ENCODE results near the gene KSR2. TPM values are rescaled to one million over a fixed set of nuclear protein-coding genes. Genes with fewer than 3 reads are reported as not detected.

KSR2 gene
- total RNA-seq, 2 experiments from 2014 or later, result 0.03 to 0.15 TPM

GRCh38 chr12:117707861-117708260 lies 260.9 kb downstream of the KSR2 start:
- no peak for DNase-seq (ENCODE audit: low spot score)
- Histone ChIP-seq H3K9me2 (ENCODE audit: insufficient read depth, low read length) (no peaks in the 10 kb centered on the region), H3K4me1 (ENCODE audit: insufficient read depth, low read length, poor library complexity, severe bottlenecking) (no peaks in the 10 kb centered on the region), H3K27ac (ENCODE audit: low read depth, low read length, poor library complexity, severe bottlenecking) (no peak overlapping the region), H3K4me2 (ENCODE audit: low read length) (no peak overlapping the region), H3K9me3 (ENCODE audit: low read length) (no peaks in the 10 kb centered on the region), H3K36me3 (ENCODE audit: insufficient read depth, low read length) (no peaks in the 10 kb centered on the region), H3K79me2 (ENCODE audit: insufficient read depth, low read depth, low read length) (no peaks in the 10 kb centered on the region), H4K20me1 (ENCODE audit: insufficient read depth, low read length) (no peaks in the 10 kb centered on the region), H2AFZ (ENCODE audit: low read length) (no peak overlapping the region), H3K4me3 (ENCODE audit: low read depth, low read length, poor library complexity, severe bottlenecking) (no peak overlapping the region)
- intact Hi-C loops (cut with micrococcal nuclease; ENCODE audit: unreplicated experiment), result no loop called here
- POLR2A ChIA-PET, result no interaction called here
- CTCF ChIA-PET (ENCODE audit: unreplicated experiment), result no interaction called here
- TF ChIP-seq EZH2phosphoT487 (IDR thresholded peaks at IDR 0.05; ENCODE audit: borderline replicate concordance, low read depth, low read length), result no peak
- TF ChIP-seq, protein P1, sequence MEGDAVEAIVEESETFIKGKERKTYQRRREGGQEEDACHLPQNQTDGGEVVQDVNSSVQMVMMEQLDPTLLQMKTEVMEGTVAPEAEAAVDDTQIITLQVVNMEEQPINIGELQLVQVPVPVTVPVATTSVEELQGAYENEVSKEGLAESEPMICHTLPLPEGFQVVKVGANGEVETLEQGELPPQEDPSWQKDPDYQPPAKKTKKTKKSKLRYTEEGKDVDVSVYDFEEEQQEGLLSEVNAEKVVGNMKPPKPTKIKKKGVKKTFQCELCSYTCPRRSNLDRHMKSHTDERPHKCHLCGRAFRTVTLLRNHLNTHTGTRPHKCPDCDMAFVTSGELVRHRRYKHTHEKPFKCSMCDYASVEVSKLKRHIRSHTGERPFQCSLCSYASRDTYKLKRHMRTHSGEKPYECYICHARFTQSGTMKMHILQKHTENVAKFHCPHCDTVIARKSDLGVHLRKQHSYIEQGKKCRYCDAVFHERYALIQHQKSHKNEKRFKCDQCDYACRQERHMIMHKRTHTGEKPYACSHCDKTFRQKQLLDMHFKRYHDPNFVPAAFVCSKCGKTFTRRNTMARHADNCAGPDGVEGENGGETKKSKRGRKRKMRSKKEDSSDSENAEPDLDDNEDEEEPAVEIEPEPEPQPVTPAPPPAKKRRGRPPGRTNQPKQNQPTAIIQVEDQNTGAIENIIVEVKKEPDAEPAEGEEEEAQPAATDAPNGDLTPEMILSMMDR (conservative IDR thresholded peaks at IDR 0.05; ENCODE audit: low read length), result no peak
- BruUV-seq (replicated peaks), result no TSS peak

- no peak overlapping the region for H3K4me3 ChIP-seq (ENCODE audit: low read depth, low read length, poor library complexity, severe bottlenecking)
- no peaks in the 10 kb centered on the region for H3K9me3 ChIP-seq (ENCODE audit: low read length)
- no peak overlapping the region for H3K27ac ChIP-seq (ENCODE audit: low read depth, low read length, poor library complexity, severe bottlenecking)
- H3K9me2 ChIP-seq (ENCODE audit: insufficient read depth, low read length), result no peaks in the 10 kb centered on the region
- no peaks in the 10 kb centered on the region for H3K36me3 ChIP-seq (ENCODE audit: insufficient read depth, low read length)
- CTCF ChIA-PET (ENCODE audit: unreplicated experiment), result no interaction called here
- BruUV-seq (replicated peaks), result no TSS peak
- H3K79me2 ChIP-seq (ENCODE audit: insufficient read depth, low read depth, low read length), result no peaks in the 10 kb centered on the region
- H3K4me1 ChIP-seq (ENCODE audit: insufficient read depth, low read length, poor library complexity, severe bottlenecking), result no peaks in the 10 kb centered on the region
- no peak for DNase-seq (ENCODE audit: low spot score)
- intact Hi-C loops (cut with micrococcal nuclease; ENCODE audit: unreplicated experiment), result no loop called here
- no peak overlapping the region for H2AFZ ChIP-seq (ENCODE audit: low read length)
- no peak overlapping the region for H3K4me2 ChIP-seq (ENCODE audit: low read length)
- TF ChIP-seq, protein P1 (conservative IDR thresholded peaks at IDR 0.05; ENCODE audit: low read length), result no peak
- TF ChIP-seq EZH2phosphoT487 (IDR thresholded peaks at IDR 0.05; ENCODE audit: borderline replicate concordance, low read depth, low read length), result no peak
- H4K20me1 ChIP-seq (ENCODE audit: insufficient read depth, low read length), result no peaks in the 10 kb centered on the region
- POLR2A ChIA-PET, result interaction anchor here (1.0 kb wide), 1 partner anchor 20 kb away, joined by 3 read pairs; no protein-coding TSS in a partner anchor
Measured at GRCh38 chr12:117703584-117703983, 265.2 kb downstream of the KSR2 start.

DNA sequence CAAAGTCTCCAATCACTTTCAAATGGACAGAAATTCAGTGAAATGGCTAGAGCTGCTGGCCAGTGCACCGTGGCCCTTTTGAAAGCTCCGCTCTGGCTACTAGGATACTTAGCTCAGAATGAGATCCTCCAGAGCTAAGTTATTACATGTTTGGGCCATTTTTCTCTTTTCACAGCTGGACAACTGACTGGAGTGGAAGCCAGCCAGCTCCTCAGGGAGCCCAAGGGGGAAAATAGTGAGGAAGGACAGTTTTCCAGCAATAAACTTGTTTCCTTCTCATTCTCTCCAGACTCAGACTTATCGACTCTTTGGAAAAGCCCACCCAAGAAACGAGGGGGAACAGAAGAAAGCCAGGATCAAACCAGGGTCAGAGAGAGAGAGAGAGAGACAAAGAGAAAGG lies 266.0 kb downstream of the KSR2 start:
- Histone ChIP-seq H3K9me3 (ENCODE audit: low read length) (no peaks in the 10 kb centered on the region), H2AFZ (ENCODE audit: low read length) (no peak overlapping the region), H4K20me1 (ENCODE audit: insufficient read depth, low read length) (no peaks in the 10 kb centered on the region), H3K4me3 (ENCODE audit: low read depth, low read length, poor library complexity, severe bottlenecking) (no peak overlapping the region), H3K4me1 (ENCODE audit: insufficient read depth, low read length, poor library complexity, severe bottlenecking) (no peaks in the 10 kb centered on the region), H3K9me2 (ENCODE audit: insufficient read depth, low read length) (no peaks in the 10 kb centered on the region), H3K36me3 (ENCODE audit: insufficient read depth, low read length) (no peaks in the 10 kb centered on the region), H3K4me2 (ENCODE audit: low read length) (no peak overlapping the region), H3K79me2 (ENCODE audit: insufficient read depth, low read depth, low read length) (no peaks in the 10 kb centered on the region), H3K27ac (ENCODE audit: low read depth, low read length, poor library complexity, severe bottlenecking) (no peak overlapping the region)
- DNase-seq (ENCODE audit: low spot score), result no peak
- intact Hi-C loops (cut with micrococcal nuclease; ENCODE audit: unreplicated experiment), result no loop called here
- ChIA-PET POLR2A (no interaction called here), CTCF (ENCODE audit: unreplicated experiment) (no interaction called here)
- no peak for TF ChIP-seq EZH2phosphoT487 (IDR thresholded peaks at IDR 0.05; ENCODE audit: borderline replicate concordance, low read depth, low read length)
- TF ChIP-seq, protein P1 (conservative IDR thresholded peaks at IDR 0.05; ENCODE audit: low read length), result no peak
- BruUV-seq (replicated peaks), result no TSS peak

All from OCI-LY7 (cell line).